Measurements from ENCODE around the gene JARID2. TPM values are rescaled to one million over a fixed set of nuclear protein-coding genes. Genes with fewer than 3 reads are reported as not detected.

The JARID2 gene
- total and polyA plus RNA-seq, 2 of the 4 experiments (the other 2 are of a cell fraction): 9.6 to 12.9 TPM

- Histone ChIP-seq H3K9me3 (ENCODE audit: control insufficient read depth, insufficient read depth, low read length) (no peaks in the 10 kb centered on the region), H3K4me2 (ENCODE audit: low read depth, low read length) (no peak overlapping the region), H3K27ac (ENCODE audit: insufficient read depth, low read length) (no peak overlapping the region), H2AK5ac (ENCODE audit: low read depth, low read length) (no peak overlapping the region), H3K9me1 (ENCODE audit: insufficient read depth, low read length) (peaks cover 6% of the 10 kb centered on the region), H2BK15ac (ENCODE audit: low read depth, low read length) (no peak overlapping the region), H3K18ac (ENCODE audit: low read depth, low read length) (no peak overlapping the region), H3K27me3 (ENCODE audit: control insufficient read depth, insufficient read depth, low read length) (no peaks in the 10 kb centered on the region), H4K5ac (ENCODE audit: low read depth, low read length) (no peak overlapping the region), H2BK20ac (ENCODE audit: low read depth, low read length) (no peak overlapping the region), H3K79me1 (ENCODE audit: low read depth in 1 of 2, low read length in 2 of 2) (0 out of 4 replicates have a peak, but pooled peaks cover 0 to 3% of the 10 kb centered on the region in 2 experiments), H3K23ac (ENCODE audit: low read depth, low read length) (no peak overlapping the region), H3K4me1 (ENCODE audit: control insufficient read depth, insufficient read depth, low read length) (peaks cover 5% of the 10 kb centered on the region; the same call in 1 of the 2 replicates), H3K14ac (replicated peaks; ENCODE audit: low read depth, low read length) (no peak overlapping the region), H4K20me1 (ENCODE audit: insufficient read depth, low read length) (0 out of 2 replicates have a peak, but pooled peaks cover 7% of the 10 kb centered on the region), H3K4ac (ENCODE audit: low read depth, low read length) (no peak overlapping the region), H3K36me3 (ENCODE audit: control insufficient read depth, insufficient read depth, low read length) (peaks cover 4% of the 10 kb centered on the region; the same call in 1 of the 2 replicates), H3K4me3 (ENCODE audit: insufficient read depth, low read depth, low read length) (no peak overlapping the region), H4K8ac (ENCODE audit: low read depth in 2 of 2, low read length in 2 of 2) (no peak overlapping the region), H2BK120ac (ENCODE audit: low read depth, low read length) (no peak overlapping the region), H3K56ac (ENCODE audit: extremely low read depth, insufficient read depth, low read length) (no peak overlapping the region), H2AK9ac (replicated peaks; ENCODE audit: low read depth, low read length, poor library complexity) (no peak overlapping the region), H4K91ac (ENCODE audit: insufficient read depth, low read depth, low read length) (no peak overlapping the region), H3K9ac (ENCODE audit: low read depth, low read length) (no peak overlapping the region), H2BK5ac (ENCODE audit: low read depth, low read length, poor library complexity, severe bottlenecking) (no peak overlapping the region), H2AFZ (replicated peaks; ENCODE audit: low read length, poor library complexity) (no peak overlapping the region)
- dilution Hi-C loops (cut with HindIII; ENCODE audit: low sequenced_read_pairs, unreplicated experiment) (no loop called here), in situ Hi-C loops (cut with MboI; ENCODE audit: low sequenced_read_pairs) (no loop called here), intact Hi-C loops (cut with micrococcal nuclease) (no loop called here)
- TF ChIP-seq MXI1 (IDR thresholded peaks at IDR 0.05; ENCODE audit: borderline replicate concordance, low read depth, low read length) (no peak), POLR2A (IDR thresholded peaks at IDR 0.05; ENCODE audit: low read depth, low read length) (no peak), RCOR1 (IDR thresholded peaks at IDR 0.05; ENCODE audit: insufficient replicate concordance, low read length) (no peak), USF2 (IDR thresholded peaks at IDR 0.05; ENCODE audit: low read depth, low read length) (no peak), NFE2L2 (IDR thresholded peaks at IDR 0.05; ENCODE audit: low read depth, low read length) (no peak), ELK1 (IDR thresholded peaks at IDR 0.05; ENCODE audit: borderline replicate concordance, low read depth, low read length) (no peak), RAD21 (IDR thresholded peaks at IDR 0.05; ENCODE audit: low read length) (no peak), BHLHE40 (IDR thresholded peaks at IDR 0.05; ENCODE audit: low read depth, low read length) (no peak), SMC3 (IDR thresholded peaks at IDR 0.05; ENCODE audit: low read depth, low read length) (no peak), MAZ (IDR thresholded peaks at IDR 0.05; ENCODE audit: borderline replicate concordance, low read depth, low read length) (no peak), CEBPB (IDR thresholded peaks at IDR 0.05; ENCODE audit: low read depth, low read length) (no peak)
- ChIA-PET CTCF (no interaction called here), POLR2A (ENCODE audit: unreplicated experiment) (no interaction called here)
- DNase-seq: no peak
- no peak for ATAC-seq (ENCODE audit: low read depth)
- 100% methylated on average over 2 of the region's 7 CpGs; no CpG with 5 or more reads in 1 of the 2 experiments for WGBS, 2 experiments (ENCODE audit: extremely low coverage in 2 of 2, insufficient read length in 1 of 2)
- no TSS peak for BruUV-seq (replicated peaks)
Observed at GRCh38 chr6:15531973-15532372, 286.1 kb downstream of the JARID2 start.
